H1 (cell line): ENCODE results near the gene CDH15.

Source experiments
- GABPA ChIP-seq: IDR thresholded peaks from 2 replicates; pipeline ENCODE4 v1.6.1; 2011; ENCODE audit warnings: mild to moderate bottlenecking, low read length, moderate library complexity, borderline replicate concordance; ENCODE audit not compliant: insufficient read depth
- POLR2A ChIP-seq, 2 experiments: IDR thresholded peaks; 1 replicate in 1 of 2; 2 replicates in 1 of 2; pipeline ENCODE4 v1.6.1; 2011; ENCODE audit warnings: low read depth in 2 of 2, low read length in 2 of 2, mild to moderate bottlenecking in 2 of 2; ENCODE audit errors: control extremely low read depth in 1 of 2
- TF ChIP-seq, protein P1 (sequence below), 3 experiments: IDR thresholded peaks; 1 replicate in 2 of 3; 2 replicates in 1 of 3; pipeline versions ENCODE4 v1.5.1 to v1.6.1; 2011; ENCODE audit warnings: low read length in 3 of 3, mild to moderate bottlenecking in 3 of 3, inconsistent platforms in 2 of 3, low read depth in 1 of 3, moderate library complexity in 1 of 3; ENCODE audit not compliant: insufficient read depth in 1 of 3; ENCODE audit errors: control extremely low read depth in 1 of 3
- TF ChIP-seq, protein P2 (sequence below): IDR thresholded peaks from 2 replicates; pipeline ENCODE4 v1.6.1; 2012; ENCODE audit warnings: inconsistent platforms

DNA sequence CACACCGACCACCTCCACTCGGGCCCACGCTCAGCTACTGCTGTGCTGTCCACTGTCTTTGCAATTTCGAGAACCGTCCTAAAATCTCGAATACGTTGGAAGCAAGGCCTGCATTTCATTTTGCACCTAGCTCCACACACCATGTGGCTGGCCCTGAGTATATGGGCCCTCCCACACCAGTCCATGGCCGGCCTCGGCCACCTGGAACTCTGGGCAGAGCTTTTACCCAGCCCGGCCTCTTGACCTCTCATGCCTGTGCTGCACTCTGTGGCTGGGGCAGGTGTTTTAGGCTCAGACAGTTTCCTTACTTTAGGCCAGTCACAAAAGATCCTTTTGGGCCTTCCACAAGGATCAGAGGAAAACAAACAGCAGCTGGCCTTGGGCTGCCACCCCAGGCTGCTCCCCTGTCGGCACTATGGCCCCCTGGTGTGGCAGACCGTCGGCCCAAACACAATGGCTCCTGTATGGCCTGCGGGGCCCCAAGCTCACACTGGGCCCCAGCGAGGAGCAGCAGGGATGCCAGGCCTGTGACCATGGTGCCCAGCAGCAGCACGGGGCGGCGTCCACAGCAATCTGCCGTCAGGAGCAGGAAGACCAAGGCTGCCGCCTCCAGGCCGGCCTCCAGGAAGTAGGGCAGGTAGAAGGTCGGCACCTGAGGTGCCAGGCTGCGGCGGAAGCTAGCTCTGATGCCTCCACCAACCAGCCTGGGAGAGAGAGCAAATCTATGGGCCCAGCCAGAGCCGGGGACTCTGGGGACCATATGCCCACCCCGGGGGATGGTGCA, 26.3 kb downstream of the CDH15 start:
- TF ChIP-seq, protein P1, sequence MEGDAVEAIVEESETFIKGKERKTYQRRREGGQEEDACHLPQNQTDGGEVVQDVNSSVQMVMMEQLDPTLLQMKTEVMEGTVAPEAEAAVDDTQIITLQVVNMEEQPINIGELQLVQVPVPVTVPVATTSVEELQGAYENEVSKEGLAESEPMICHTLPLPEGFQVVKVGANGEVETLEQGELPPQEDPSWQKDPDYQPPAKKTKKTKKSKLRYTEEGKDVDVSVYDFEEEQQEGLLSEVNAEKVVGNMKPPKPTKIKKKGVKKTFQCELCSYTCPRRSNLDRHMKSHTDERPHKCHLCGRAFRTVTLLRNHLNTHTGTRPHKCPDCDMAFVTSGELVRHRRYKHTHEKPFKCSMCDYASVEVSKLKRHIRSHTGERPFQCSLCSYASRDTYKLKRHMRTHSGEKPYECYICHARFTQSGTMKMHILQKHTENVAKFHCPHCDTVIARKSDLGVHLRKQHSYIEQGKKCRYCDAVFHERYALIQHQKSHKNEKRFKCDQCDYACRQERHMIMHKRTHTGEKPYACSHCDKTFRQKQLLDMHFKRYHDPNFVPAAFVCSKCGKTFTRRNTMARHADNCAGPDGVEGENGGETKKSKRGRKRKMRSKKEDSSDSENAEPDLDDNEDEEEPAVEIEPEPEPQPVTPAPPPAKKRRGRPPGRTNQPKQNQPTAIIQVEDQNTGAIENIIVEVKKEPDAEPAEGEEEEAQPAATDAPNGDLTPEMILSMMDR (IDR thresholded peaks at IDR 0.05; ENCODE audit: control extremely low read depth in 1 of 3, insufficient read depth in 1 of 3, low read depth in 1 of 3, low read length in 3 of 3) = no peak
- TF ChIP-seq GABPA = no peak
- no peak for TF ChIP-seq POLR2A (IDR thresholded peaks at IDR 0.05; ENCODE audit: control extremely low read depth in 1 of 2, low read depth in 2 of 2, low read length in 2 of 2)
- TF ChIP-seq, protein P2, sequence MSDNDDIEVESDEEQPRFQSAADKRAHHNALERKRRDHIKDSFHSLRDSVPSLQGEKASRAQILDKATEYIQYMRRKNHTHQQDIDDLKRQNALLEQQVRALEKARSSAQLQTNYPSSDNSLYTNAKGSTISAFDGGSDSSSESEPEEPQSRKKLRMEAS = no peak
